Tibial nerve (tissue), 4 donors: ENCODE measurements around the gene AKR1B15. TPM values are rescaled to one million over a fixed set of nuclear protein-coding genes. Genes with fewer than 3 reads are reported as not detected.

ENCODE experiments used
- DNase-seq, 2 donors: peaks; one replicate each; pipeline ENCODE4 v3.0.0-alpha.2; 2019; ENCODE audit warnings: low spot score in 2 of 2
- H3K27ac ChIP-seq, 4 donors: fragments of 200-600 bp; sonication (generic) in 3 of 4; one replicate each; pipeline ENCODE4 v1.5.1; 2017 to 2019; ENCODE audit warnings: mild to moderate bottlenecking in 1 of 4
- H3K27me3 ChIP-seq, 2 donors: fragments of 200-600 bp; sonication (generic) in 1 of 2; one replicate each; pipeline versions ENCODE4 v1.5.1 to v1.6.0; 2017 to 2019
- H3K36me3 ChIP-seq, 3 donors: fragments of 200-600 bp; sonication (generic); one replicate each; pipeline ENCODE4 v1.5.1; 2018 to 2019
- H3K4me1 ChIP-seq, 4 donors: fragments of 200-600 bp; sonication (generic) in 3 of 4; one replicate each; pipeline ENCODE4 v1.5.1; 2017 to 2019
- H3K4me3 ChIP-seq, 4 donors: fragments of 200-600 bp; sonication (generic) in 3 of 4; one replicate each; pipeline ENCODE4 v1.5.1; 2017 to 2019; ENCODE audit warnings: mild to moderate bottlenecking in 1 of 4, moderate library complexity in 1 of 4
- H3K9me3 ChIP-seq, 4 donors: fragments of 200-600 bp; sonication (generic) in 3 of 4; one replicate each; pipeline ENCODE4 v1.5.1; 2017 to 2019
- EP300 ChIP-seq, 2 donors: sonication (generic); formaldehyde crosslinking; IDR thresholded peaks; one replicate each; pipeline ENCODE4 v1.6.1; 2017; ENCODE audit warnings: antibody characterized with exemption in 2 of 2, mild to moderate bottlenecking in 1 of 2
- POLR2A ChIP-seq, 2 donors: fragments of 450-650 bp; IDR thresholded peaks; one replicate each; pipeline ENCODE4 v1.6.1; 2017; ENCODE audit warnings: antibody characterized with exemption in 2 of 2, mild to moderate bottlenecking in 2 of 2, moderate library complexity in 2 of 2
- WGBS, 2 donors: methylation state at CpG; one replicate each; pipeline ENCODE4 v1.1.5; 2018; 5-methylcytosine and 5-hydroxymethylcytosine counted together
- total RNA-seq, 4 donors: library from RNA; depleted of rRNA; stranded (reverse); fragments of >200 nt; gene quantifications; one replicate each; pipeline ENCODE4 v1.1.0, GENCODE V29; 2016
- TF ChIP-seq, protein P1 (sequence below), 5 experiments: fragments of 200-600 bp in 3 of 5; fragments of 450-650 bp in 2 of 5; sonication (generic) in 3 of 5; IDR thresholded peaks; one replicate each; pipeline ENCODE4 v1.5.1; 2016 to 2019; ENCODE audit warnings: antibody characterized with exemption in 5 of 5, mild to moderate bottlenecking in 3 of 5, moderate library complexity in 2 of 5

The AKR1B15 gene
- total RNA-seq, 4 donors from 2014 or later = 0.22 to 5.5 (median 1.4) TPM

DNA sequence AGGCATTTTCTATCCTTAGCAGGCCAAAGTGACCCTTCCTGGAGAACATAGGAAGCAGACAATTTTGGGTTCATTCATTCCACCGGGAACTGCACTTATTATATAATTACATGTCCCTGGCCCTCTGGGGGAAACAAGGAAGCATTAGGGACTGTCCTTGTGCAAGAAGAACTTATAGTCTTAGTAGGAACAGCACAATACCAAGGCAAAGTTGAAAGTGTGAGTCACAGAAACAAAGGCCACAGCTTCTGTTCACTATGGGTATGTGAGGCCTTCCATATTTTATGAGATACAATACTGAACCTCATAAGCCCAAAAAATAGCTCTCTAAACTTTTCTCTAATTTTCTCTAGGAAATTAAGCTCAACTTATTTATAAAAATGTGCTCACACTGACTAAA, 39.9 kb upstream of the AKR1B15 start:
- TF ChIP-seq EP300 (IDR thresholded peaks at IDR 0.05) (no peak), POLR2A (IDR thresholded peaks at IDR 0.05) (no peak)
- TF ChIP-seq, protein P1, sequence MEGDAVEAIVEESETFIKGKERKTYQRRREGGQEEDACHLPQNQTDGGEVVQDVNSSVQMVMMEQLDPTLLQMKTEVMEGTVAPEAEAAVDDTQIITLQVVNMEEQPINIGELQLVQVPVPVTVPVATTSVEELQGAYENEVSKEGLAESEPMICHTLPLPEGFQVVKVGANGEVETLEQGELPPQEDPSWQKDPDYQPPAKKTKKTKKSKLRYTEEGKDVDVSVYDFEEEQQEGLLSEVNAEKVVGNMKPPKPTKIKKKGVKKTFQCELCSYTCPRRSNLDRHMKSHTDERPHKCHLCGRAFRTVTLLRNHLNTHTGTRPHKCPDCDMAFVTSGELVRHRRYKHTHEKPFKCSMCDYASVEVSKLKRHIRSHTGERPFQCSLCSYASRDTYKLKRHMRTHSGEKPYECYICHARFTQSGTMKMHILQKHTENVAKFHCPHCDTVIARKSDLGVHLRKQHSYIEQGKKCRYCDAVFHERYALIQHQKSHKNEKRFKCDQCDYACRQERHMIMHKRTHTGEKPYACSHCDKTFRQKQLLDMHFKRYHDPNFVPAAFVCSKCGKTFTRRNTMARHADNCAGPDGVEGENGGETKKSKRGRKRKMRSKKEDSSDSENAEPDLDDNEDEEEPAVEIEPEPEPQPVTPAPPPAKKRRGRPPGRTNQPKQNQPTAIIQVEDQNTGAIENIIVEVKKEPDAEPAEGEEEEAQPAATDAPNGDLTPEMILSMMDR (IDR thresholded peaks at IDR 0.05) = no peak
- 65 to 88% methylated on average over 1 of the region's 1 CpG for WGBS, 2 donors

GRCh38 chr7:134510646-134511045, 38.3 kb upstream of the AKR1B15 start:
- 59 to 75% methylated on average over 5 of the region's 5 CpGs for WGBS, 2 donors
- Histone ChIP-seq H3K36me3 (no peaks in the 10 kb centered on the region), H3K4me3 (no peak overlapping the region), H3K27ac (no peak overlapping the region), H3K4me1 (peaks cover 0 to 8% (median 4%) of the 10 kb centered on the region in 4 donors), H3K9me3 (no peaks in the 10 kb centered on the region), H3K27me3 (no peaks in the 10 kb centered on the region)
- no peak for DNase-seq
- TF ChIP-seq EP300 (IDR thresholded peaks at IDR 0.05) = no peak
- TF ChIP-seq, protein P1 (IDR thresholded peaks at IDR 0.05) = no peak
- no peak for TF ChIP-seq POLR2A (IDR thresholded peaks at IDR 0.05)

More for the DNA sequence above, 39.9 kb upstream of the AKR1B15 start:
- Histone ChIP-seq H3K36me3 (no peaks in the 10 kb centered on the region), H3K4me3 (no peak overlapping the region), H3K4me1 (peaks cover 0 to under 1% (median 0%) of the 10 kb centered on the region in 4 donors), H3K27ac (no peak overlapping the region), H3K27me3 (no peaks in the 10 kb centered on the region), H3K9me3 (no peaks in the 10 kb centered on the region)
- DNase-seq = no peak

GRCh38 chr7:134512271-134512670, 36.6 kb upstream of the AKR1B15 start:
- peaks cover 0 to 8% (median 4%) of the 10 kb centered on the region in 4 donors for H3K4me1 ChIP-seq
- TF ChIP-seq EP300 (IDR thresholded peaks at IDR 0.05) = no peak
- TF ChIP-seq, protein P1 (IDR thresholded peaks at IDR 0.05) = no peak
- TF ChIP-seq POLR2A (IDR thresholded peaks at IDR 0.05) = no peak
- H3K9me3 ChIP-seq = no peaks in the 10 kb centered on the region
- 100% methylated on average over 1 of the region's 1 CpG for WGBS, 2 donors
- H3K4me3 ChIP-seq = no peak overlapping the region
- H3K36me3 ChIP-seq = no peaks in the 10 kb centered on the region
- H3K27ac ChIP-seq = no peak overlapping the region
- H3K27me3 ChIP-seq = no peaks in the 10 kb centered on the region
- no peak for DNase-seq

DNA sequence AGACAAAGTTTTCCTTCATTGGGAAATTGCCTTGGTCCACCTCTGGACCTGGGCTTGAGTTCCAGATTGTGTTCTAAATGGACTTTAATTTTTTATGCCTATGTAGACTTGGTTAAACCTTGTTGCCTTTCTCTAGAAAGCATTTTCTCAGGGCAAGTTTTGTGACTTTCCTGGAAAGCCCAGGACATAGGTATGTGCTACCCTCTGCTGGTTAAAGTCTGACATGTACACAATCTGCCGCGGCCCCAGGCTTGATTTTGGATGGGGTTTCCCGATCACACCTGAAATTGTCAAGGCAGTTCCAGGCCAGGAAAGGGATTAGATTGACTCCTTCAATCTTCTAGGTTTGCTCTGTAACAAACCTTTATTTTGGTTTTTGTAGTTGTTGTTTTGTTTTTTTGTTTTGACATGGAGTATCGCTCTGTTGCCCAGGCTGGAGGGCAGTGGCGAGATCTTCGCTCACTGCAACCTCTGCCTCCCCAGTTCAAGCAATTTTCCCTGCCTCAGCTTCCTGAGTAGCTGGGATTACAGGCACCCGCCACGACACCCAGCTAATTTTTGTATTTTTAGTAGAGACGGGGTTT, 35.6 kb upstream of the AKR1B15 start:
- H3K4me3 ChIP-seq = no peak overlapping the region
- no peak overlapping the region for H3K27ac ChIP-seq
- H3K4me1 ChIP-seq = peaks cover 0 to 8% (median 4%) of the 10 kb centered on the region in 4 donors
- H3K9me3 ChIP-seq = no peaks in the 10 kb centered on the region
- no peaks in the 10 kb centered on the region for H3K27me3 ChIP-seq
- no peaks in the 10 kb centered on the region for H3K36me3 ChIP-seq
- WGBS, 2 donors = 49 to 53% methylated on average over 9 of the region's 9 CpGs
- TF ChIP-seq, protein P1 (IDR thresholded peaks at IDR 0.05) = peak; percentile 54 to 81 (median 64)
- TF ChIP-seq EP300 (IDR thresholded peaks at IDR 0.05) = no peak
- peak in 1 of 2 donors; percentile 54 for DNase-seq

DNA sequence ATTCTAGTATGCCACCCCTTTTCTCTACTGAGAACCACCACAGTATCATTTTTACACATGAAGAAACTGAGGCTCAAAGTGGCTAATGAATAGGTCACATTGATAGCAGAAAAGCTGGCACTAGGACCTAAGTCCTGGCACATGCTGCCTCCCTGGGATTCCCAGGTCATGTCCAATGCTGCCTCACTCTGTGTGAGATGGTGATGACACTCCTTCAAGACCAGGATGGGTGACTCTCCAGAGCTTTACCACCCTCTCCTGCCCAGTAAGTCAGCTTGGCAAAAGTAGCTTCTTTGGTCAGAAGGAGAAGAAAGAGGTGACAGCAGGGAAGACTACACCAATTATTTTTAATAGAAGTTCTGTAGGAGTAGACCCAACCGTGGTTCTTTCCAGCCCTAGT, 34.8 kb upstream of the AKR1B15 start:
- Histone ChIP-seq H3K27me3 (no peaks in the 10 kb centered on the region), H3K4me3 (no peak overlapping the region), H3K4me1 (peaks cover 0 to 8% (median 4%) of the 10 kb centered on the region in 4 donors), H3K36me3 (no peaks in the 10 kb centered on the region), H3K9me3 (no peaks in the 10 kb centered on the region), H3K27ac (no peak overlapping the region)
- WGBS, 2 donors = 21% methylated on average over 1 of the region's 1 CpG
- no peak for DNase-seq
- no peak for TF ChIP-seq POLR2A (IDR thresholded peaks at IDR 0.05)
- TF ChIP-seq, protein P1 (IDR thresholded peaks at IDR 0.05) = no peak
- no peak for TF ChIP-seq EP300 (IDR thresholded peaks at IDR 0.05)
